Measurements from ENCODE around the gene PHLDB1.

DNA sequence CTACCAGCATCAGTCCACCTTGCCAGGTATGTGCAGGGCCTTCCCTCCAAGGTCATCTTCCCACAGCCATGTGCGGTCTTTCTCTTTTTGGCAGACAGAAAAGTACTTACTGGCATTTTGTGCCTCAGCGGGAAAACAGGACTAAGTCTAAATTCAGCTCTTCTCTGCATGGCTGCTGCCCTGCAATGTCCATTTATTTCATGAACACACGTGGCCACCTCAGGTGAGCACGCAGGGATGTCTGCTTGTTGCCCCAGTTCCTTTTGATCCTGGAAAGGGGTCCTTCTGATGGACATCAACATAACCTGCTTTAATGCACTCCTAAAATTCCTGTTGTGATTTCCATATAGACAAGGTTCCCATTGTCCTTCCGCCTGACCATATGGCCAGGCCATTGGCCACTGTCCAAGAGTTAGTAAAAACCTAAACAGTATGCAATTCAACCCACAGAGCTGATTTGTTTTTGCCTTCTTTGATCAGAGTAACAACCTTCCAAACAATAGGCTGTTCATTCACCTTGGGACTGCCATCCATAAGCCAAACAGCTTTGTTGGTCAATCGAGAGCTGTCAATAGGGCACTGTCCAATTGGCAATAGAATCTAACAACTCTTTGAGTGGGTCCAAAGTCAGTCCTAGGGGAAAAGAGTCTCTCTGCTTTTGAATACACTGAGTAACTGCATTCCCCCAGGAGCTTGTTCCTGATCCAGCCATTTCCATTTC lies 66.1 kb downstream of the PHLDB1 start:
- TF ChIP-seq, protein P1, sequence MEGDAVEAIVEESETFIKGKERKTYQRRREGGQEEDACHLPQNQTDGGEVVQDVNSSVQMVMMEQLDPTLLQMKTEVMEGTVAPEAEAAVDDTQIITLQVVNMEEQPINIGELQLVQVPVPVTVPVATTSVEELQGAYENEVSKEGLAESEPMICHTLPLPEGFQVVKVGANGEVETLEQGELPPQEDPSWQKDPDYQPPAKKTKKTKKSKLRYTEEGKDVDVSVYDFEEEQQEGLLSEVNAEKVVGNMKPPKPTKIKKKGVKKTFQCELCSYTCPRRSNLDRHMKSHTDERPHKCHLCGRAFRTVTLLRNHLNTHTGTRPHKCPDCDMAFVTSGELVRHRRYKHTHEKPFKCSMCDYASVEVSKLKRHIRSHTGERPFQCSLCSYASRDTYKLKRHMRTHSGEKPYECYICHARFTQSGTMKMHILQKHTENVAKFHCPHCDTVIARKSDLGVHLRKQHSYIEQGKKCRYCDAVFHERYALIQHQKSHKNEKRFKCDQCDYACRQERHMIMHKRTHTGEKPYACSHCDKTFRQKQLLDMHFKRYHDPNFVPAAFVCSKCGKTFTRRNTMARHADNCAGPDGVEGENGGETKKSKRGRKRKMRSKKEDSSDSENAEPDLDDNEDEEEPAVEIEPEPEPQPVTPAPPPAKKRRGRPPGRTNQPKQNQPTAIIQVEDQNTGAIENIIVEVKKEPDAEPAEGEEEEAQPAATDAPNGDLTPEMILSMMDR (IDR thresholded peaks at IDR 0.05) = no peak
- no peak for TF ChIP-seq ZFX (IDR thresholded peaks at IDR 0.05; ENCODE audit: borderline replicate concordance)

Measured in 22Rv1 (cell line).